Erythroblast (primary cell): Measurements from ENCODE around the gene IRX4.

Experiments used
- GATA1 ChIP-seq: IDR thresholded peaks from 2 replicates; pipeline ENCODE4 v1.6.1; 2011; ENCODE audit warnings: low read depth, mild to moderate bottlenecking, control low read depth, low read length, moderate library complexity
- POLR2A ChIP-seq: IDR thresholded peaks from 2 replicates; pipeline ENCODE4 v1.6.1; 2011; ENCODE audit warnings: mild to moderate bottlenecking, low read length

GRCh38 chr5:1925111-1926070 is 42.7 kb upstream of the IRX4 start:
- TF ChIP-seq POLR2A (no peak), GATA1 (no peak)
